ENCODE measurements around the gene P3H2.

The P3H2 gene

DNA sequence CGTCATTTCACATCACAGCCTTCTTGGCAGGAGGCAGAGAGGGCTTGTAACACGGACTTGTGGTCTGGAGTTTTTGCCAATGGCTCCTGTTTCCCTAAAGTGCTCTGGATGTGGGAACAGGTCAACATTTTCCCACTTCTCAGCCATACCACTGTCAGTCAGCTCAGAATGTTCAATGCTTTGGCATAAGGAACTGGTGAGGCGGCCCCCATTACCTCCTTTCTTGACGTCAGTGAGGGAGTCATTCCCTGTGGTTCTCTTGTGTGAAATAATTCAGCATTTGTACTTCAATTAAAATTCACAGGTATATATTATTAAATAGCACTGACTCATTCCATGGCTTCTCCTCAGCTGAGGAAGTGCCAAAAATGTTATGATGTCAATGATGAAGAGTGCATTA is 167.1 kb downstream of the P3H2 start:
- in situ Hi-C loops (cut with MboI; ENCODE audit: low sequenced_read_pairs), result loop anchor here (25.0 kb wide), 1 partner anchor 359 kb away; the partner anchor contains the start of gene CLDN1

- in situ Hi-C loops (cut with MboI; ENCODE audit: low sequenced_read_pairs), result loop anchor here (25.0 kb wide), 1 partner anchor 360 kb away; the partner anchor contains the start of gene CLDN1
Measured at GRCh38 chr3:189952272-189952671, 168.4 kb downstream of the P3H2 start.

- in situ Hi-C loops (cut with MboI; ENCODE audit: low sequenced_read_pairs), result loop anchor here (25.0 kb wide), 1 partner anchor 362 kb away; the partner anchor contains the start of gene CLDN1
Measured at GRCh38 chr3:189950258-189950657, 170.4 kb downstream of the P3H2 start.

DNA sequence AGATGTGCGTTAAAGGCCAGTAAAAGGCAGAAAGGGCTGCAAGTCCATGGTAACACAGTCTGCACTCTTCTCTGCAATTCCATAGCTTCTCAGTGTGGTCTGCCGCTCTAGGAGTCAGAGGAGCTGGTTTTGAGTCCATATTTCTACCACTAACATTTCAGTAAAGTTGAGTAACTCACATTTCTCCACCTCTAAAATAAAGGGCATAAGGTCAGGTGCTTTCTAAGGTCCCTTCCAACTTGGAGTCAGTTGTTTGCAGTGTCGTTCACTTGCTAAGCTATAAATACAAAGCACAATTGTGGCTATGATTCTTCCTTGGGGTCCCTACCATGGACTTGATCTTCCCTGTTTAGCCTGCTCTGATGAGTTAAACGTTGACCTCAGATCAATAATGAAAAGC is 171.1 kb downstream of the P3H2 start:
- in situ Hi-C loops (cut with MboI; ENCODE audit: low sequenced_read_pairs), result loop anchor here (10.0 kb wide), 1 partner anchor 685 kb away; no protein-coding TSS in a partner anchor

- in situ Hi-C loops (cut with MboI; ENCODE audit: low sequenced_read_pairs), result loop anchor here (10.0 kb wide), 1 partner anchor 684 kb away; no protein-coding TSS in a partner anchor
Measured at GRCh38 chr3:189948724-189949045, 172.0 kb downstream of the P3H2 start.

GRCh38 chr3:189947948-189948723 is 172.6 kb downstream of the P3H2 start:
- in situ Hi-C loops (cut with MboI; ENCODE audit: low sequenced_read_pairs), result loop anchor here (10.0 kb wide), 1 partner anchor 683 kb away; no protein-coding TSS in a partner anchor

- in situ Hi-C loops (cut with MboI; ENCODE audit: low sequenced_read_pairs), result loop anchor here (10.0 kb wide), 1 partner anchor 682 kb away; no protein-coding TSS in a partner anchor
Measured at GRCh38 chr3:189947068-189947467, 173.6 kb downstream of the P3H2 start.

DNA sequence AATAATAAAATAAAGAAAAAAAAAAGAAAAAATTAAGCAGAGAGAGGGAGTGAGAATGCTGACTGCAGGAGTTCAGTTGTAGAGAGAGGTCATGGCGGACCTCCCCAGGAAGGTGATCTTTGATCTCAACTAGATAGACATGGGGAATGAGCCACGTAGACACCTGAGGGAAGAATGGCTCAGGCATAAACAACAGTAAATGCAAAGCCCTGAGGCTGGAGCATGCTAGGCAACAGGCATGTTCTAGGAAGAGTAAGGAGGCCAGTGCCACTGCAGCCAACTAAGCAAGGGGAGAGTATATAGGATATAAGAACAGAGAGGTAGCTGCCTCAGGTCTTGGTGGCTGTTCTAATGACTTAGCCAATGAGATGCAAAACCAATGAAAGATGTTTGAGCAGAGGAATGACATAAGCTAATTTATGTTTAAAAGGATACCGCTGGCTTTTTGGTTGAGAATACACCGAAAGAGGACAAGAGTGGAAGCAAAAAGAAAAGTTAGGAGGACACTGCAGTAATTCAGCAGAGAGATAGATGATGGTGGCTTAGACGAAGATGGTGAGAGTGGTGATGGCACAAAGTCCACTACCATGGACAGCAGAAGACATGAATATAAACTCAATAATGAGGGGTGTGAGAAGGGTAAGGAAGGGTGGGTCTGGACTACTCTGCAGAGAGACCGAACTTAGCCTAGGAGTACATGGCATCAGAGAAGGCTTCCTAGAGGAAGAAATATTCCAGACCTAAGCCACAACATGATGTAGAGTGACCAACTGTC is 174.6 kb downstream of the P3H2 start:
- in situ Hi-C loops (cut with MboI; ENCODE audit: low sequenced_read_pairs), result loop anchor here (10.0 kb wide), 1 partner anchor 681 kb away; no protein-coding TSS in a partner anchor

- in situ Hi-C loops (cut with MboI; ENCODE audit: low sequenced_read_pairs), result loop anchor here (10.0 kb wide), 1 partner anchor 680 kb away; no protein-coding TSS in a partner anchor
Measured at GRCh38 chr3:189944285-189945145, 176.2 kb downstream of the P3H2 start.

DNA sequence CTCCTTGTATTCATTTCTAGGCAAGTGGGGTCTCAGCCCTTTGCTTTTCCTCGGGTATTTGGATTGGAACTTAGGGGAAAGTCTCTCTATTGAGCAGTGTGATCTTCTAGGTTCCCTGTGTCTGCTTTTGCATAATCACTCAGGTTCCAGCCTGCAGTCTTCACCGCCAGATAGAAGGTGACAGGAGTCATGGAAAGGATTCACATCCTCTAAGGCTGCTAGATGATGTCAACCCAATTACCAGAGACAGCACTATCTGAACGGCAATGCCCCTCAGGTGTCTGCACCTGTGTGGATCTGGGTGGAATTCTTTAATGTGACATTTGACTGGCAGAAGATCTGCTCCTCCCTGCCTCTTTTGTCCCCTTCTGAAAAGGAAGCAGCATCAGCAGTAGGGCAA is 177.7 kb downstream of the P3H2 start:
- in situ Hi-C loops (cut with MboI; ENCODE audit: low sequenced_read_pairs), result loop anchor here (10.0 kb wide), 1 partner anchor 678 kb away; no protein-coding TSS in a partner anchor

DNA sequence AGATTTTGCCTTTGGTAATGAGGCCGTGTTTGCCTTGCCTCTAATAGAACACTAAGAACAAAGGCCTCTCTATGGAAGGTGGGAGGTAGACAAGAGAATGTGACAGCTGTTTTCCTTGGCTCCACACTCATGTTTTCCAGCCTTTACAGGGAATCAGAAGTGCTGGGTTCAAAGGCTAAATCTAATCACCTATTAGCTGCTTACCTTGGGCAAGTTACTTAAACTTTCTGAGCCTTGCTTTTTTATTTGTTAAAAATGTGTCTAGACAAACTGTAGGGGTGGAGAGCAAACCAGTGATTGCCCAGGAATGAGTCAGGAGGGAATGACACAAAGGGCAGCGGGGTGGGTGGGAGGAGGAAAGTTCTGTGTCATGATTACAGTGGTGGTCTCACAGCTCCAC is 179.0 kb downstream of the P3H2 start:
- in situ Hi-C loops (cut with MboI; ENCODE audit: low sequenced_read_pairs), result loop anchor here (10.0 kb wide), 1 partner anchor 677 kb away; no protein-coding TSS in a partner anchor

GRCh38 chr3:189941125-189941524 is 179.6 kb downstream of the P3H2 start:
- in situ Hi-C loops (cut with MboI; ENCODE audit: low sequenced_read_pairs), result loop anchor here (10.0 kb wide), 1 partner anchor 676 kb away; no protein-coding TSS in a partner anchor

DNA sequence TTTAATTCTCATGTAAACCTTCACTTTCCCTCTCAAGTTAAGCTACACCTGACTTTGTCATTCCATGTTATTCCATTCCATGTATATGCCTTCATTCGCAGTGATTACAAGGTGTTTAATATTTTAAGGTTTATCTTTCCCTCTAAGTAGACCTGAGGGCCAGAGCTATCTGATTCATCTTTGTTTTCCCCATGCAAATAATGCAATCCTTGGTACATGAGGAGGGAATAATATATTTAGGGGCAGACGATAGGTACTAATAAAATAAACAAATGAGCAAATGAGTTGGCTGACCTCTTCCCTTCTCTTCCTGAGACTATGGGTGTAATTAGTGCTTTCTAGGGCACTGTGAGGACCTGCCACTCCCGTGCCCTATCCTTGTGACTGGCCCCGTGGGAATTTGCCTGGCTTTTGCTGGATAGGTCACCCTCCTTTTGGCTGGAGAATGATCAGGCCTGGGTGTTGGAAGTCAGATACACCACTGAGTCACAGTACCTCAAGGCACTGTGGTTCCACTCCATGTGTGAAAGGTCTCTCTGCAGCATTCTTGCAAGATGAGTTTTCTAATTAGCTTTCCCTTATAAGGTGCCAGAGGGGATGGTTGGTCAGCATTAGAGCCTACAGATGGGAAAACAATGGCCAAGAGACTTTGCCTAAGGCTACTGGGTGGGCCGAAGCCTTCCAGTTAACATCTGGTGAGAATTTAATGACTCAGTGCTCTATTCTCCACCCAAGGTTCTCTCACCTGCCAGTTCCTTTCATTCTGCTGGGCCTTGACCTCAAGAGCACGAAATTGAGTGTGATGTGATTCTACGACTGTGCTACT is 183.2 kb downstream of the P3H2 start:
- in situ Hi-C loops (cut with MboI; ENCODE audit: low sequenced_read_pairs), result no loop called here

DNA sequence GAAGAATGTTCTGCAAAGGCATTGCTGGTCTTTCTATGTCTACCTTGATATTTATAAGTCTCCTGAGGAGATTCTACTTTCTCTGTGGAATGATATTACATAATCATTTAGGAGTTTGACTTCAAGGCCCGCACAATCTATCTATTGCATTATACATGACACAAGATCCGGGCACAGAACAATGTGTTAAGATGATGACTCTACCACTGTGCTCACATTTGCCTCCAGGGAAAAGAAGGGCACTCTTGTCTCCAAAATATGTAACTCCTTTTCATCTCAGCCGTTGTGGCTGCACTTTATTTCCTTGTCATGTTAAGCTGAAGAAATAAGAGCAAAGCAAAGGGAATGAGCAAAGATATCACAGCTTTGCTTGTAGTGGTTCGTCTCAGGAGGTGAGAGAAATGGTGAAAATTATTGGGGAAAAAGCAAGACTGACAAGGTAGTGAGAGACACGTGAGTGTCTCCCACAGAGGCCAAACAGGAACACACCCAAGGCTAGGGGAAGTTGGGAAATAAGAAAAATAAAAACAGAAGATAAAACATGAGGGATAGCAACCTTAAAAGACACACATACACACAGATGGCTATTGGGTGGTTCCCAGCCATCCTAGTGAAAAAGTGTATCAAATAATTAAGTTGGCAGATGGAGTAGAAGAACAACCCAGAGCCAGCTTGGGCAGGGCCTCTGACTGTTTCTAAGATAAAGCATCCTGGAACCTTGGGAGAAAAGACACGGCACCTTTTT is 184.3 kb downstream of the P3H2 start:
- in situ Hi-C loops (cut with MboI; ENCODE audit: low sequenced_read_pairs), result no loop called here

GRCh38 chr3:189927975-189928895 is 192.5 kb downstream of the P3H2 start:
- in situ Hi-C loops (cut with MboI; ENCODE audit: low sequenced_read_pairs), result no loop called here

GRCh38 chr3:189921770-189922169 is 198.9 kb downstream of the P3H2 start:
- in situ Hi-C loops (cut with MboI; ENCODE audit: low sequenced_read_pairs), result no loop called here

DNA sequence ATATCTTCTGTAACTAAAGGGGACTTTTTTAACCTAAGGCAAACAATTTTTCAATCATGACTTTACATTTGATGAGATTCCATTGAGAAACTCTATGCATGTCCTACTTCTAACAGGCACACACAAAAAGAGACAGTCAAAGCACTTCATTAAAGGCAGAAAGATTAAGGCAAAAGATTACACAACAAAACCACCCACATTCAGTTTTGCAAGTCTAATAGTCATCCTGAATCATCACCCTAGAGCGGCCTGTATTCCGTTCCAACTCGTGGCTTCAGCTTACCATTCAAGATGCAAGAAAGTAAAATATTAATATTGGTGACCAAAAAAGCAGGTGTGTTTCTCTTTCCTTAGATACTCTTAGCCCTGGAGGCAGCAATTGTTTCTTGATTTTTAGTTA is 205.9 kb downstream of the P3H2 start:
- in situ Hi-C loops (cut with MboI; ENCODE audit: low sequenced_read_pairs), result no loop called here

- in situ Hi-C loops (cut with MboI; ENCODE audit: low sequenced_read_pairs), result no loop called here
Measured at GRCh38 chr3:189911001-189911400, 209.7 kb downstream of the P3H2 start.

Measured in HL-60/S4 (cell line).